ENCODE measurements around the gene IL20RB. TPM values are rescaled to one million over a fixed set of nuclear protein-coding genes. Genes with fewer than 3 reads are reported as not detected.

Gene IL20RB
- not detected for total RNA-seq

GRCh38 chr3:136957751-136958288 lies at the start of gene IL20RB:
Gene IL20RB, plus strand, starts transcription at chr3:136957983. Its CDS starts 131 bp downstream, at chr3:136958114.
- DNase-seq: no peak

- DNase-seq: no peak
Observed at GRCh38 chr3:136908297-136908696, 49.5 kb upstream of the IL20RB start.

GRCh38 chr3:136909187-136909586 lies 48.6 kb upstream of the IL20RB start:
- no peak for DNase-seq

GRCh38 chr3:136910697-136911096 lies 47.1 kb upstream of the IL20RB start:
- DNase-seq: no peak

GRCh38 chr3:136913168-136913567 lies 44.6 kb upstream of the IL20RB start:
- DNase-seq: no peak

GRCh38 chr3:136914739-136915138 lies 43.0 kb upstream of the IL20RB start:
- DNase-seq: no peak

GRCh38 chr3:136916223-136916622 lies 41.6 kb upstream of the IL20RB start:
- DNase-seq: no peak

- DNase-seq: peak; percentile 37
Observed at GRCh38 chr3:136919799-136920580, 37.8 kb upstream of the IL20RB start.

GRCh38 chr3:136920904-136921611 lies 36.7 kb upstream of the IL20RB start:
- no peak for DNase-seq

GRCh38 chr3:136925425-136926190 lies 32.2 kb upstream of the IL20RB start:
- DNase-seq: no peak

- DNase-seq: no peak
Observed at GRCh38 chr3:136928240-136928639, 29.5 kb upstream of the IL20RB start.

GRCh38 chr3:136929977-136930670 lies 27.7 kb upstream of the IL20RB start:
- DNase-seq: no peak

- DNase-seq: no peak
Observed at GRCh38 chr3:136931606-136932005, 26.2 kb upstream of the IL20RB start.

GRCh38 chr3:136932523-136932922 lies 25.3 kb upstream of the IL20RB start:
- no peak for DNase-seq

- no peak for DNase-seq
Observed at GRCh38 chr3:136932978-136933772, 24.6 kb upstream of the IL20RB start.

GRCh38 chr3:136937175-136937574 lies 20.6 kb upstream of the IL20RB start:
- no peak for DNase-seq

GRCh38 chr3:136937851-136938250 lies 19.9 kb upstream of the IL20RB start:
- DNase-seq: no peak

- no peak for DNase-seq
Observed at GRCh38 chr3:136938334-136938733, 19.4 kb upstream of the IL20RB start.

- no peak for DNase-seq
Observed at GRCh38 chr3:136939489-136939888, 18.3 kb upstream of the IL20RB start.

- no peak for DNase-seq
Observed at GRCh38 chr3:136942803-136943202, 15.0 kb upstream of the IL20RB start.

GRCh38 chr3:136943436-136943835 lies 14.3 kb upstream of the IL20RB start:
- no peak for DNase-seq

- DNase-seq: no peak
Observed at GRCh38 chr3:136946978-136947377, 10.8 kb upstream of the IL20RB start.

All from effector CD4-positive, alpha-beta T cell (primary cell).